Panc1 (cell line): ENCODE results near the gene PINK1. TPM values are rescaled to one million over a fixed set of nuclear protein-coding genes. Genes with fewer than 3 reads are reported as not detected.
A peak's percentile ranks its signal among the peaks of the same experiment; 100 is the strongest.

Experiments used
- ATAC-seq: fragments of 200-7000 bp; cut with Tn5 transposase; 2 replicates; pipeline ENCODE4 v1.9.1; 2020; ENCODE audit warnings: mild to moderate bottlenecking, moderate library complexity
- BruUV-seq: library from RNA; stranded (reverse); fragments of 400-500 nt; replicated peaks from 2 replicates; lab custom pipeline; 2021; lab: Mats Ljungman, UMichigan
- CTCF ChIA-PET: fragments of 300-600 bp; sonication (Branson Sonifier 250); formaldehyde crosslinking; loops from one replicate; lab custom pipeline; 2022; ENCODE audit warnings: antibody characterized with exemption; lab: Charles Lee
- POLR2A ChIA-PET: fragments of 300-600 bp; sonication (Branson Sonifier 250); formaldehyde crosslinking; loops from one replicate; lab custom pipeline; 2022; ENCODE audit warnings: antibody characterized with exemption; lab: Charles Lee
- DNase-seq: peaks from one replicate; pipeline ENCODE4 v3.0.0-alpha.2; 2010; ENCODE audit warnings: low read depth, low spot score
- H3K27ac ChIP-seq: 2 replicates; pipeline ENCODE4 v1.5.1; 2011; ENCODE audit warnings: mild to moderate bottlenecking, low read length, inconsistent platforms
- H3K27me3 ChIP-seq: fragments of 200-500 bp; sonication (Bioruptor generic); 2 replicates; pipeline ENCODE4 v1.6.0; 2014; ENCODE audit warnings: low read length, inconsistent platforms; ENCODE audit not compliant: control insufficient read depth, insufficient read depth
- H3K36me3 ChIP-seq: fragments of 200-500 bp; sonication (Bioruptor generic); 2 replicates; pipeline ENCODE4 v1.5.1; 2014; ENCODE audit warnings: inconsistent platforms, mild to moderate bottlenecking, low read length, moderate library complexity; ENCODE audit not compliant: control insufficient read depth, insufficient read depth
- H3K4me1 ChIP-seq: 2 replicates; pipeline ENCODE4 v1.5.1; 2011; ENCODE audit warnings: inconsistent platforms, mild to moderate bottlenecking, low read length, moderate library complexity; ENCODE audit not compliant: control insufficient read depth, insufficient read depth
- H3K4me3 ChIP-seq, 2 experiments: 2 replicates each; pipeline ENCODE4 v1.5.1; 2011 to 2012; ENCODE audit warnings: low read depth in 2 of 2, low read length in 2 of 2, mild to moderate bottlenecking in 2 of 2, inconsistent platforms in 1 of 2, moderate library complexity in 1 of 2
- H3K9me3 ChIP-seq: fragments of 200-500 bp; sonication (Bioruptor generic); 2 replicates; pipeline ENCODE4 v1.5.1; 2014; ENCODE audit warnings: low read depth, mild to moderate bottlenecking, inconsistent platforms, low read length, moderate library complexity; ENCODE audit not compliant: control insufficient read depth, insufficient read depth
- POLR2AphosphoS5 ChIP-seq: IDR thresholded peaks from 2 replicates; pipeline ENCODE4 v1.6.1; 2012; ENCODE audit warnings: mild to moderate bottlenecking, low read depth, low read length, moderate library complexity
- SIN3A ChIP-seq: IDR thresholded peaks from 2 replicates; pipeline ENCODE4 v1.6.1; 2012; ENCODE audit warnings: low read depth, mild to moderate bottlenecking, low read length, moderate library complexity, borderline replicate concordance; ENCODE audit not compliant: insufficient read depth
- TCF7L2 ChIP-seq: IDR thresholded peaks from 2 replicates; pipeline ENCODE4 v1.6.1; 2011; ENCODE audit warnings: mild to moderate bottlenecking, low read depth, low read length, inconsistent platforms
- in situ Hi-C: cut with HindIII; loops from 2 replicates; pipeline ENCODE4 v1.10.0; 2016; ENCODE audit warnings: low sequenced_read_pairs, low pct_unique_long_range_greater_than_20kb
- intact Hi-C: fragments of 100-400 bp; cut with micrococcal nuclease; formaldehyde crosslinking; loops from one replicate; pipeline ENCODE4 v1.10.0; 2022; ENCODE audit not compliant: unreplicated experiment
- total RNA-seq: library from RNA; stranded (reverse); gene quantifications from one replicate; pipeline ENCODE4 v1.2.1, GENCODE V29; 2021; ENCODE audit not compliant: unreplicated experiment
- TF ChIP-seq, protein P1 (sequence below): fragments of 450-650 bp; IDR thresholded peaks from 2 replicates; pipeline ENCODE4 v1.5.1; 2017; ENCODE audit warnings: mild to moderate bottlenecking
- TF ChIP-seq, protein P2 (sequence below), 2 experiments: IDR thresholded peaks; 2 replicates each; pipeline ENCODE4 v1.6.1; 2011 to 2012; ENCODE audit warnings: low read depth in 2 of 2, control low read depth in 1 of 2, low read length in 1 of 2, mild to moderate bottlenecking in 1 of 2, moderate library complexity in 1 of 2; ENCODE audit not compliant: insufficient read depth in 1 of 2

The PINK1 gene
- total RNA-seq, 1 experiment from 2014 or later: 32.1 TPM

DNA sequence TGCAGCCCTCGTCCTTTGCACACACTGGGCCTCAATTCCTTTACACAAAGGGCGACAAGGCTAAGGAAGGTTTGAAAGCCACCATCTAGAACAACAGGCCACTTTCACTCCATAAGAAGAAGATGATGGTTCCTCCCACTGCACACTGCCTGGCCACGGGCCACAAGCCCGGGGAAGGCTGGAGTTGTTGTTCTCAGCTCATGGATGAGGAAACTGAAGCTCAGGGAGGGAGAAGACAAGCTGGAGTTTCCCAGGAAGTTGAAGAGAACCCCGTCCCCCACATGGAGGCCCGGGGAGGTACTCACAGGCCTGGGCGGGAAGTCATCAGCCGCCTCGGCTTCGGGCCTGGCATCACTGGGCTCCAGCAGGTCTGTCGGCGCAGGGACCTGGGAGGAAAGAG is 52.5 kb downstream of the PINK1 start:
- POLR2A ChIA-PET: no interaction called here
- no peaks in the 10 kb centered on the region for H3K4me1 ChIP-seq
- ATAC-seq (no peak), DNase-seq (no peak)
- no peak overlapping the region for H3K27ac ChIP-seq
- intact Hi-C loops: no loop called here
- BruUV-seq: no TSS peak
- H3K4me3 ChIP-seq: no peak overlapping the region
- TF ChIP-seq POLR2AphosphoS5: no peak
- TF ChIP-seq, protein P1, sequence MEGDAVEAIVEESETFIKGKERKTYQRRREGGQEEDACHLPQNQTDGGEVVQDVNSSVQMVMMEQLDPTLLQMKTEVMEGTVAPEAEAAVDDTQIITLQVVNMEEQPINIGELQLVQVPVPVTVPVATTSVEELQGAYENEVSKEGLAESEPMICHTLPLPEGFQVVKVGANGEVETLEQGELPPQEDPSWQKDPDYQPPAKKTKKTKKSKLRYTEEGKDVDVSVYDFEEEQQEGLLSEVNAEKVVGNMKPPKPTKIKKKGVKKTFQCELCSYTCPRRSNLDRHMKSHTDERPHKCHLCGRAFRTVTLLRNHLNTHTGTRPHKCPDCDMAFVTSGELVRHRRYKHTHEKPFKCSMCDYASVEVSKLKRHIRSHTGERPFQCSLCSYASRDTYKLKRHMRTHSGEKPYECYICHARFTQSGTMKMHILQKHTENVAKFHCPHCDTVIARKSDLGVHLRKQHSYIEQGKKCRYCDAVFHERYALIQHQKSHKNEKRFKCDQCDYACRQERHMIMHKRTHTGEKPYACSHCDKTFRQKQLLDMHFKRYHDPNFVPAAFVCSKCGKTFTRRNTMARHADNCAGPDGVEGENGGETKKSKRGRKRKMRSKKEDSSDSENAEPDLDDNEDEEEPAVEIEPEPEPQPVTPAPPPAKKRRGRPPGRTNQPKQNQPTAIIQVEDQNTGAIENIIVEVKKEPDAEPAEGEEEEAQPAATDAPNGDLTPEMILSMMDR: no peak
- no peak for TF ChIP-seq TCF7L2
- no peak for TF ChIP-seq SIN3A
- TF ChIP-seq, protein P2, sequence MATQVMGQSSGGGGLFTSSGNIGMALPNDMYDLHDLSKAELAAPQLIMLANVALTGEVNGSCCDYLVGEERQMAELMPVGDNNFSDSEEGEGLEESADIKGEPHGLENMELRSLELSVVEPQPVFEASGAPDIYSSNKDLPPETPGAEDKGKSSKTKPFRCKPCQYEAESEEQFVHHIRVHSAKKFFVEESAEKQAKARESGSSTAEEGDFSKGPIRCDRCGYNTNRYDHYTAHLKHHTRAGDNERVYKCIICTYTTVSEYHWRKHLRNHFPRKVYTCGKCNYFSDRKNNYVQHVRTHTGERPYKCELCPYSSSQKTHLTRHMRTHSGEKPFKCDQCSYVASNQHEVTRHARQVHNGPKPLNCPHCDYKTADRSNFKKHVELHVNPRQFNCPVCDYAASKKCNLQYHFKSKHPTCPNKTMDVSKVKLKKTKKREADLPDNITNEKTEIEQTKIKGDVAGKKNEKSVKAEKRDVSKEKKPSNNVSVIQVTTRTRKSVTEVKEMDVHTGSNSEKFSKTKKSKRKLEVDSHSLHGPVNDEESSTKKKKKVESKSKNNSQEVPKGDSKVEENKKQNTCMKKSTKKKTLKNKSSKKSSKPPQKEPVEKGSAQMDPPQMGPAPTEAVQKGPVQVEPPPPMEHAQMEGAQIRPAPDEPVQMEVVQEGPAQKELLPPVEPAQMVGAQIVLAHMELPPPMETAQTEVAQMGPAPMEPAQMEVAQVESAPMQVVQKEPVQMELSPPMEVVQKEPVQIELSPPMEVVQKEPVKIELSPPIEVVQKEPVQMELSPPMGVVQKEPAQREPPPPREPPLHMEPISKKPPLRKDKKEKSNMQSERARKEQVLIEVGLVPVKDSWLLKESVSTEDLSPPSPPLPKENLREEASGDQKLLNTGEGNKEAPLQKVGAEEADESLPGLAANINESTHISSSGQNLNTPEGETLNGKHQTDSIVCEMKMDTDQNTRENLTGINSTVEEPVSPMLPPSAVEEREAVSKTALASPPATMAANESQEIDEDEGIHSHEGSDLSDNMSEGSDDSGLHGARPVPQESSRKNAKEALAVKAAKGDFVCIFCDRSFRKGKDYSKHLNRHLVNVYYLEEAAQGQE (IDR thresholded peaks at IDR 0.05; ENCODE audit: insufficient read depth in 1 of 2, low read depth in 2 of 2, low read length in 1 of 2): no peak
- no peaks in the 10 kb centered on the region for H3K27me3 ChIP-seq
- in situ Hi-C loops: no loop called here
- H3K36me3 ChIP-seq: no peaks in the 10 kb centered on the region
- H3K9me3 ChIP-seq: no peaks in the 10 kb centered on the region
- CTCF ChIA-PET: no interaction called here

DNA sequence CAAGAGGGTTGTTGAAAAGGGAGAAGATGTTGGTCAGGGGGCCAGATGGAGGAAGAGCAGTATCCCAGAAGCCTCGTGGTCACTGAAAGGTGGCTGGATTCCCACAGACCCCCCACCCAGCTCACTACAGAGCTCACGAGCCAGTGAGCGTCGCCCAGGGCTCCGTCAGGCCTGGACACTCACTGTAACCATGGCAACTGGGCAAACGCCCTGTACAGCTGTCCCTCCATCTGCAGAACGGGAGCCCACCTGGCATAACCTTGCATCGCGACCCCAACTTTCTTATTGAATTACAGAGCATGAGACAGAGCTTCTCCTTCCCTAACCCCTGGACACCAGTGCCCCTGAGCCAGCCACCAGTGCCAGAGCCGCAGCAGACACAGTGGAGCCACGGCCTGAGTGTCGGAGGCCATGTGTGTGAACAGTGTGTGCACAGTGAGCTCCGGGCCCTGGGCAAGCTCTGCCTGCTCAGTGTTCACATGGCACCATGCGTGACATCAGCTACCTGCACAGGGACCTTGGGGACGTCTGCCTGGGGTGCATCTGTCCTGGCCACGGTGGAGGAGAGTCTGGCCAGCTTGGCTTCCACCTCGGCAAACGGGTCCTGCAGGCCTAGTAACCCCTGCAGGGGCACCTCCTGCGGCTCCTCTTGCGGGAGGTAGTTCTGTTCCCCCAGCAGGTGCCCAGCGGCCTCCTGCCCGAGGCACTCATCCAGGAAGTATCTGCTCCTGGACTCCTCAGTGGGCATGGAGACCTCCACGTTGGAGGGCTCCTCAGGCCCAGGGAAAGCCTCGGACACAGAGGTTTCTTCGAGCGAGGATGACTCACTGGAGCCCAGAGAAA is 53.8 kb downstream of the PINK1 start:
- no peak overlapping the region for H3K27ac ChIP-seq
- H3K4me3 ChIP-seq: no peak overlapping the region
- BruUV-seq: no TSS peak
- H3K27me3 ChIP-seq: no peaks in the 10 kb centered on the region
- no peak for TF ChIP-seq POLR2AphosphoS5
- TF ChIP-seq SIN3A: no peak
- TF ChIP-seq TCF7L2: no peak
- TF ChIP-seq, protein P2 (IDR thresholded peaks at IDR 0.05; ENCODE audit: insufficient read depth in 1 of 2, low read depth in 2 of 2, low read length in 1 of 2): no peak
- TF ChIP-seq, protein P1: no peak
- ChIA-PET CTCF (no interaction called here), POLR2A (no interaction called here)
- ATAC-seq (peak; percentile 12; the same call in 1 of the 2 replicates), DNase-seq (no peak)
- no peaks in the 10 kb centered on the region for H3K4me1 ChIP-seq
- H3K36me3 ChIP-seq: no peaks in the 10 kb centered on the region
- H3K9me3 ChIP-seq: no peaks in the 10 kb centered on the region
- in situ Hi-C loops (no loop called here), intact Hi-C loops (no loop called here)
